ENCODE data around the gene FANCD2OS. TPM values are rescaled to one million over a fixed set of nuclear protein-coding genes. Genes with fewer than 3 reads are reported as not detected.

The FANCD2OS gene, protein sequence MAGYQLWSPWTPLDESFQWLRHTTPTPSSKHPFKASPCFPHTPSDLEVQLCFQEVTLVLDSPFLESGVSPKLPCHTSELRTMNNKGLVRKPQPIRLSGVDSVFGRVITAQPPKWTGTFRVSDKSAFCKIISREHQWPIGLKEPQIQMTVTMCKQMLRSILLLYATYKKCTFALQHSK
- not detected for polyA plus RNA-seq (2013, experiment 1 of 2)
- not detected for polyA plus RNA-seq (2013, experiment 2 of 2)

DNA sequence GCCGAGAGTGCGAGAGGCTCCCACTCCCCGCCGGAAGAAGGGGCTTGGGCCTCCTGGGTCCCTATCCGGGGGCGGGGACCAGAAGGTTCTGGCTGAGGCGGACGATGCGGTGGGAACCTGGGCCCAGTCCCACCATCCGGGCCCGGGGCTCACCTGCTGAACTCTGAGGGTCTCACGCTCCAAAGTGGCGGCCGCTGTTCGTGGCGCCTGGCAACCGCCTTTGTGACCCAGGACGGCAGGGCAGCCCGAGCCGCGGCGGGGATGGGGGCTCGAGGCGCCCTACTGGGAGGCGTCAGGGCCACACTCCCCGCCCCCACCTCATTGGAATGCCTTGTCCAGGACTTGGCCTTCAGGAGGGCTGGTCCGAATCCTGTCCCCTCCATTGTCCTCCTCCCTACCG, at the start of gene FANCD2OS:
TSS of gene FANCD2OS (minus strand) at position 165 of the 400 bp plus-strand sequence. CDS start 3,481 bp downstream, outside the sequence.
- no peak within 1 kb of the TSS for H2AK5ac ChIP-seq (ENCODE audit: low read length, severe bottlenecking)
- no peak within 1 kb of the TSS for H3K18ac ChIP-seq (ENCODE audit: low read depth in 1 of 2, low read length in 2 of 2)
- no peaks in the 10 kb centered on the region for H3K36me3 ChIP-seq (ENCODE audit: control insufficient read depth in 1 of 2, insufficient read depth in 2 of 2, low read depth in 1 of 2, low read length in 2 of 2)
- H3K27ac ChIP-seq (ENCODE audit: low read length, poor library complexity, severe bottlenecking): no peak within 1 kb of the TSS
- no peak within 1 kb of the TSS for H3K23ac ChIP-seq (ENCODE audit: low read length in 2 of 2)
- no peak within 1 kb of the TSS for H3K4me3 ChIP-seq (ENCODE audit: insufficient read depth in 1 of 2, low read depth in 1 of 2, low read length in 2 of 2)
- no peak within 1 kb of the TSS for H3K4me2 ChIP-seq (ENCODE audit: low read length, poor library complexity, severe bottlenecking)
- no peak within 1 kb of the TSS for H3K9ac ChIP-seq (ENCODE audit: low read length)
- no peaks in the 10 kb centered on the region for H3K9me3 ChIP-seq (ENCODE audit: control insufficient read depth, low read length)
- 97% methylated on average over 28 of the region's 28 CpGs for WGBS
- no peaks in the 10 kb centered on the region for H3K27me3 ChIP-seq (ENCODE audit: control insufficient read depth in 1 of 2, insufficient read depth in 1 of 2, low read length in 2 of 2)
- DNase-seq: no peak
- no peak within 1 kb of the TSS for H4K91ac ChIP-seq (ENCODE audit: low read length)
- H2BK120ac ChIP-seq (ENCODE audit: low read depth, low read length): no peak within 1 kb of the TSS
- H3K4ac ChIP-seq (ENCODE audit: low read depth in 1 of 2, low read length in 2 of 2): no peak within 1 kb of the TSS
- no peak within 1 kb of the TSS for H2AFZ ChIP-seq (ENCODE audit: low read depth, low read length)
- H3K14ac ChIP-seq (ENCODE audit: low read length in 2 of 2): no peak within 1 kb of the TSS
- no peaks in the 10 kb centered on the region for H3K79me1 ChIP-seq (replicated peaks; ENCODE audit: low read length, poor library complexity, severe bottlenecking)
- H4K8ac ChIP-seq (ENCODE audit: low read length): no peak within 1 kb of the TSS
- H3K4me1 ChIP-seq (ENCODE audit: control insufficient read depth, insufficient read depth, low read depth, low read length): no peaks in the 10 kb centered on the region
- H2BK12ac ChIP-seq (ENCODE audit: low read length in 2 of 2): no peak within 1 kb of the TSS
- no peak within 1 kb of the TSS for H2BK5ac ChIP-seq (ENCODE audit: low read depth, low read length, poor library complexity, severe bottlenecking)
- no peak within 1 kb of the TSS for H2BK15ac ChIP-seq (ENCODE audit: low read depth, poor library complexity, severe bottlenecking)

DNA sequence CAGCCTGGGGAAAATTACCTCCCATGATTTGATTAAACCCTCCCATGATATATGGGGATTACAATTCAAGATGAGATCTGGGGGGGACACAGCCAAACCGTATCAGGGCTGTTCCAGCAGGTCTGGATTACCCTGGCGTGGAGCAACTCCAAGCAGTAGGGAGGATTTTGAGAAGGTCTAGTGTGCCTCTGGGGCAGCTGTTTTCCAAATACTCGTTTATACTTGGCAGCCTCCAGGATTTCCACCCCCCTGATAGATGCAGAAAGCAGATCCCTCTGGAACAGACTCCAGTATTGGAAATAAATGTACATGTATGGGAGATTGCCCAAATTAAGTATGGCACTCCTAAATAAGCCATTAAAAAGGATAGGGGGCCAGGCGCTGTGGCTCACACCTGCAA, 49.0 kb upstream of the FANCD2OS start:
- no peaks in the 10 kb centered on the region for H3K4me1 ChIP-seq (ENCODE audit: control insufficient read depth, insufficient read depth, low read depth, low read length)
- H3K23ac ChIP-seq (ENCODE audit: low read length in 2 of 2): no peak overlapping the region
- H3K36me3 ChIP-seq (ENCODE audit: control insufficient read depth in 1 of 2, insufficient read depth in 2 of 2, low read depth in 1 of 2, low read length in 2 of 2): peaks cover 17 to 24% of the 10 kb centered on the region in 2 experiments
- no peak overlapping the region for H3K14ac ChIP-seq (ENCODE audit: low read length in 2 of 2)
- no peak overlapping the region for H3K27ac ChIP-seq (ENCODE audit: low read length, poor library complexity, severe bottlenecking)
- H3K27me3 ChIP-seq (ENCODE audit: control insufficient read depth in 1 of 2, insufficient read depth in 1 of 2, low read length in 2 of 2): no peaks in the 10 kb centered on the region
- H4K8ac ChIP-seq (ENCODE audit: low read length): no peak overlapping the region
- no peak overlapping the region for H2AK5ac ChIP-seq (ENCODE audit: low read length, severe bottlenecking)
- no peak overlapping the region for H2BK12ac ChIP-seq (ENCODE audit: low read length in 2 of 2)
- H2BK15ac ChIP-seq (ENCODE audit: low read depth, poor library complexity, severe bottlenecking): no peak overlapping the region
- H3K18ac ChIP-seq (ENCODE audit: low read depth in 1 of 2, low read length in 2 of 2): no peak overlapping the region
- H2BK120ac ChIP-seq (ENCODE audit: low read depth, low read length): no peak overlapping the region
- no peak for DNase-seq
- WGBS: 100% methylated on average over 3 of the region's 4 CpGs
- no peak overlapping the region for H2AFZ ChIP-seq (ENCODE audit: low read depth, low read length)
- H4K91ac ChIP-seq (ENCODE audit: low read length): no peak overlapping the region
- no peak overlapping the region for H3K9ac ChIP-seq (ENCODE audit: low read length)
- no peaks in the 10 kb centered on the region for H3K9me3 ChIP-seq (ENCODE audit: control insufficient read depth, low read length)
- no peaks in the 10 kb centered on the region for H3K79me1 ChIP-seq (replicated peaks; ENCODE audit: low read length, poor library complexity, severe bottlenecking)
- H3K4me3 ChIP-seq (ENCODE audit: insufficient read depth in 1 of 2, low read depth in 1 of 2, low read length in 2 of 2): no peak overlapping the region
- H3K4me2 ChIP-seq (ENCODE audit: low read length, poor library complexity, severe bottlenecking): no peak overlapping the region
- H3K4ac ChIP-seq (ENCODE audit: low read depth in 1 of 2, low read length in 2 of 2): no peak overlapping the region
- no peak overlapping the region for H2BK5ac ChIP-seq (ENCODE audit: low read depth, low read length, poor library complexity, severe bottlenecking)

DNA sequence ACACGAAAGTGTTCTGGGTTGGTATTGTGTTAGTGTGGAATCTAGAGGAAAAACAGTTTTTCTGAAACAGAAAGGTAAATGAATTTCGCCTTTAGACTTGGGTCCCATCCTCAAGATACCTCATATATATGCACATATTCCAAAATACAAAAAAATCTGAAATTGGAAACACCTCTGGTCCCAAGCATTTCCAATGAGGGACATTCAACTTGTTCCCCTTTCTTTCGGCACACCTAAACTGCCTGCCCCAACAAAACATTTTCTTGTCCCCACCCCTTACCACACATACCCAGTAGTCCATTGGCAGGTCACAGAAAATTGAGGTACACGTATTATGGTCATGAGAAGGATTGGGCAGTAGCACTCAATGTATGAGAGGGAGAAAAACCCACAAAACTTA, 47.6 kb upstream of the FANCD2OS start:
- no peak for DNase-seq
- H3K4me1 ChIP-seq (ENCODE audit: control insufficient read depth, insufficient read depth, low read depth, low read length): no peaks in the 10 kb centered on the region
- no peak overlapping the region for H3K9ac ChIP-seq (ENCODE audit: low read length)
- WGBS: 94% methylated on average over 3 of the region's 4 CpGs
- H4K8ac ChIP-seq (ENCODE audit: low read length): no peak overlapping the region
- no peak overlapping the region for H2BK12ac ChIP-seq (ENCODE audit: low read length in 2 of 2)
- H3K79me1 ChIP-seq (replicated peaks; ENCODE audit: low read length, poor library complexity, severe bottlenecking): peaks cover 2% of the 10 kb centered on the region
- H3K9me3 ChIP-seq (ENCODE audit: control insufficient read depth, low read length): no peaks in the 10 kb centered on the region
- H3K4me2 ChIP-seq (ENCODE audit: low read length, poor library complexity, severe bottlenecking): no peak overlapping the region
- H2BK120ac ChIP-seq (ENCODE audit: low read depth, low read length): no peak overlapping the region
- no peak overlapping the region for H2AK5ac ChIP-seq (ENCODE audit: low read length, severe bottlenecking)
- H3K36me3 ChIP-seq (ENCODE audit: control insufficient read depth in 1 of 2, insufficient read depth in 2 of 2, low read depth in 1 of 2, low read length in 2 of 2): peaks cover 25 to 37% of the 10 kb centered on the region in 2 experiments
- no peaks in the 10 kb centered on the region for H3K27me3 ChIP-seq (ENCODE audit: control insufficient read depth in 1 of 2, insufficient read depth in 1 of 2, low read length in 2 of 2)
- no peak overlapping the region for H2BK5ac ChIP-seq (ENCODE audit: low read depth, low read length, poor library complexity, severe bottlenecking)
- H2BK15ac ChIP-seq (ENCODE audit: low read depth, poor library complexity, severe bottlenecking): no peak overlapping the region
- H2AFZ ChIP-seq (ENCODE audit: low read depth, low read length): no peak overlapping the region
- no peak overlapping the region for H4K91ac ChIP-seq (ENCODE audit: low read length)
- H3K14ac ChIP-seq (ENCODE audit: low read length in 2 of 2): no peak overlapping the region
- H3K4me3 ChIP-seq (ENCODE audit: insufficient read depth in 1 of 2, low read depth in 1 of 2, low read length in 2 of 2): no peak overlapping the region
- H3K4ac ChIP-seq (ENCODE audit: low read depth in 1 of 2, low read length in 2 of 2): no peak overlapping the region
- no peak overlapping the region for H3K27ac ChIP-seq (ENCODE audit: low read length, poor library complexity, severe bottlenecking)
- no peak overlapping the region for H3K23ac ChIP-seq (ENCODE audit: low read length in 2 of 2)
- H3K18ac ChIP-seq (ENCODE audit: low read depth in 1 of 2, low read length in 2 of 2): no peak overlapping the region

DNA sequence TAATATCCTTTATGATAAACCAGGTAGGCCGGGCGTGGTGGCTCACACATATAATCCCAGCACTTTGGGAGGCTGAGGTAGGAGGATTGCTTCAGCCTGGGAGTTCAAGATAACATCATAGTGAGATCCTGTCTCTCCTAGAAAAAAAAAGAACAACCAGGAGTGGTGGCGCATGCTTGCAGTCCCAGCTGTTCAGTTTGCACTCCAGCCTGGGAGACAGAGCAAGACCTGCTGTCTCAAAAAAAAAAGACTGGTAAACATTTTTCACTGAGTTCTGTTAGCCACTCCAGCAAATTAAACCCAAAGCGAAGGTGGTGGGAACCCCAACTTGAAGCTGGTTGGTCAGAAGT, 47.0 kb upstream of the FANCD2OS start:
- peaks cover 5% of the 10 kb centered on the region for H3K79me1 ChIP-seq (replicated peaks; ENCODE audit: low read length, poor library complexity, severe bottlenecking)
- H3K27me3 ChIP-seq (ENCODE audit: control insufficient read depth in 1 of 2, insufficient read depth in 1 of 2, low read length in 2 of 2): no peaks in the 10 kb centered on the region
- H3K18ac ChIP-seq (ENCODE audit: low read depth in 1 of 2, low read length in 2 of 2): no peak overlapping the region
- H2AFZ ChIP-seq (ENCODE audit: low read depth, low read length): no peak overlapping the region
- H3K36me3 ChIP-seq (ENCODE audit: control insufficient read depth in 1 of 2, insufficient read depth in 2 of 2, low read depth in 1 of 2, low read length in 2 of 2): peaks cover 28 to 42% of the 10 kb centered on the region in 2 experiments
- DNase-seq: no peak
- no peak overlapping the region for H4K8ac ChIP-seq (ENCODE audit: low read length)
- no peak overlapping the region for H2BK5ac ChIP-seq (ENCODE audit: low read depth, low read length, poor library complexity, severe bottlenecking)
- no peak overlapping the region for H2BK120ac ChIP-seq (ENCODE audit: low read depth, low read length)
- no peak overlapping the region for H3K4ac ChIP-seq (ENCODE audit: low read depth in 1 of 2, low read length in 2 of 2)
- H3K9ac ChIP-seq (ENCODE audit: low read length): no peak overlapping the region
- H3K14ac ChIP-seq (ENCODE audit: low read length in 2 of 2): no peak overlapping the region
- H2BK15ac ChIP-seq (ENCODE audit: low read depth, poor library complexity, severe bottlenecking): no peak overlapping the region
- no peaks in the 10 kb centered on the region for H3K9me3 ChIP-seq (ENCODE audit: control insufficient read depth, low read length)
- WGBS: 93% methylated on average over 4 of the region's 4 CpGs
- H4K91ac ChIP-seq (ENCODE audit: low read length): no peak overlapping the region
- H2BK12ac ChIP-seq (ENCODE audit: low read length in 2 of 2): no peak overlapping the region
- H3K4me3 ChIP-seq (ENCODE audit: insufficient read depth in 1 of 2, low read depth in 1 of 2, low read length in 2 of 2): no peak overlapping the region
- no peak overlapping the region for H2AK5ac ChIP-seq (ENCODE audit: low read length, severe bottlenecking)
- no peaks in the 10 kb centered on the region for H3K4me1 ChIP-seq (ENCODE audit: control insufficient read depth, insufficient read depth, low read depth, low read length)
- no peak overlapping the region for H3K23ac ChIP-seq (ENCODE audit: low read length in 2 of 2)
- H3K4me2 ChIP-seq (ENCODE audit: low read length, poor library complexity, severe bottlenecking): no peak overlapping the region
- H3K27ac ChIP-seq (ENCODE audit: low read length, poor library complexity, severe bottlenecking): no peak overlapping the region

Measured in mesenchymal stem cell (in vitro differentiated cells and primary cell).